Parathyroid adenoma (tissue), 2 donors: Measurements from ENCODE around the gene NKX2-8.

Experiments used
- H2AFZ ChIP-seq: fragments of 300-600 bp; sonication (generic); one replicate; pipeline ENCODE4 v1.7.0; 2017; ENCODE audit warnings: antibody characterized with exemption, mild to moderate bottlenecking
- H3K27ac ChIP-seq: fragments of 300-600 bp; sonication (generic); one replicate; pipeline ENCODE4 v1.7.0; 2017
- H3K27me3 ChIP-seq: fragments of 300-600 bp; sonication (generic); one replicate; pipeline ENCODE4 v1.7.0; 2017; ENCODE audit warnings: low read length; ENCODE audit not compliant: control insufficient read depth, insufficient read depth
- H3K36me3 ChIP-seq: fragments of 300-600 bp; sonication (generic); one replicate; pipeline ENCODE4 v1.7.0; 2017; ENCODE audit warnings: low read length; ENCODE audit not compliant: control insufficient read depth, insufficient read depth
- H3K4me1 ChIP-seq: fragments of 300-600 bp; sonication (generic); one replicate; pipeline ENCODE4 v1.7.0; 2017; ENCODE audit warnings: control low read depth
- H3K4me2 ChIP-seq: fragments of 300-600 bp; sonication (generic); one replicate; pipeline ENCODE4 v1.7.0; 2017; ENCODE audit warnings: low read length
- H3K4me3 ChIP-seq: fragments of 300-600 bp; sonication (generic); one replicate; pipeline ENCODE4 v1.7.0; 2017; ENCODE audit warnings: low read depth, low read length
- H3K79me2 ChIP-seq: fragments of 300-600 bp; sonication (generic); one replicate; pipeline ENCODE4 v1.7.0; 2017; ENCODE audit warnings: control low read depth
- H3K9ac ChIP-seq: fragments of 300-600 bp; sonication (generic); one replicate; pipeline ENCODE4 v1.7.0; 2017; ENCODE audit warnings: mild to moderate bottlenecking
- H3K9me3 ChIP-seq: fragments of 300-600 bp; sonication (generic); one replicate; pipeline ENCODE4 v1.7.0; 2017; ENCODE audit warnings: low read length; ENCODE audit not compliant: control insufficient read depth
- TF ChIP-seq, protein P1 (sequence below): fragments of 300-600 bp; sonication (generic); IDR thresholded peaks from one replicate; pipeline ENCODE4 v1.7.0; 2017; ENCODE audit warnings: antibody characterized with exemption, mild to moderate bottlenecking
- donor health status: primary hyperparathyroidism.

NKX2-8 gene

DNA sequence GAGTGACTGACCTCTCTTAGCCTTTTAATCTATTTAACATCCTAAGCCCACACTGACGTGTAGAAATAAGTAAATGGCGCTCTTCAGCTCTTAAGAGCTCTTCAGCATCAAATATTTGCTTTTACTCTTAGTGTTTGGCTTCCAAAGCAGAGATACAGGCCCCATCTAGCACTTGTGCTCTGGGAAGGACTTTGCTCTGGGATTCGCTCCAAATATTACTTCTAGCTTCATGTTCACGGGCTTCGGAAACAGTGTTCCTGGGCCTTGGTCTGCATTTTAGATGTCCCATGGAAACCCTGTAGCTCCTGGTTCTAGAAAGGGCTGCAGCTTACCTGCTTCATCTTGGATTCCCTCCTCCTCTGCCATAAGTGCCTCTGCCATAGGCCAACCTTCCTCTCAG lies 2.7 kb upstream of the NKX2-8 start:
- TF ChIP-seq, protein P1, sequence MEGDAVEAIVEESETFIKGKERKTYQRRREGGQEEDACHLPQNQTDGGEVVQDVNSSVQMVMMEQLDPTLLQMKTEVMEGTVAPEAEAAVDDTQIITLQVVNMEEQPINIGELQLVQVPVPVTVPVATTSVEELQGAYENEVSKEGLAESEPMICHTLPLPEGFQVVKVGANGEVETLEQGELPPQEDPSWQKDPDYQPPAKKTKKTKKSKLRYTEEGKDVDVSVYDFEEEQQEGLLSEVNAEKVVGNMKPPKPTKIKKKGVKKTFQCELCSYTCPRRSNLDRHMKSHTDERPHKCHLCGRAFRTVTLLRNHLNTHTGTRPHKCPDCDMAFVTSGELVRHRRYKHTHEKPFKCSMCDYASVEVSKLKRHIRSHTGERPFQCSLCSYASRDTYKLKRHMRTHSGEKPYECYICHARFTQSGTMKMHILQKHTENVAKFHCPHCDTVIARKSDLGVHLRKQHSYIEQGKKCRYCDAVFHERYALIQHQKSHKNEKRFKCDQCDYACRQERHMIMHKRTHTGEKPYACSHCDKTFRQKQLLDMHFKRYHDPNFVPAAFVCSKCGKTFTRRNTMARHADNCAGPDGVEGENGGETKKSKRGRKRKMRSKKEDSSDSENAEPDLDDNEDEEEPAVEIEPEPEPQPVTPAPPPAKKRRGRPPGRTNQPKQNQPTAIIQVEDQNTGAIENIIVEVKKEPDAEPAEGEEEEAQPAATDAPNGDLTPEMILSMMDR: no peak
- Histone ChIP-seq H3K9ac (no peak overlapping the region), H3K9me3 (no peaks in the 10 kb centered on the region), H3K79me2 (no peaks in the 10 kb centered on the region), H2AFZ (no peak overlapping the region), H3K4me1 (no peaks in the 10 kb centered on the region), H3K4me2 (no peak overlapping the region), H3K4me3 (no peak overlapping the region), H3K27ac (no peak overlapping the region), H3K36me3 (no peaks in the 10 kb centered on the region), H3K27me3 (peaks cover 7% of the 10 kb centered on the region)

DNA sequence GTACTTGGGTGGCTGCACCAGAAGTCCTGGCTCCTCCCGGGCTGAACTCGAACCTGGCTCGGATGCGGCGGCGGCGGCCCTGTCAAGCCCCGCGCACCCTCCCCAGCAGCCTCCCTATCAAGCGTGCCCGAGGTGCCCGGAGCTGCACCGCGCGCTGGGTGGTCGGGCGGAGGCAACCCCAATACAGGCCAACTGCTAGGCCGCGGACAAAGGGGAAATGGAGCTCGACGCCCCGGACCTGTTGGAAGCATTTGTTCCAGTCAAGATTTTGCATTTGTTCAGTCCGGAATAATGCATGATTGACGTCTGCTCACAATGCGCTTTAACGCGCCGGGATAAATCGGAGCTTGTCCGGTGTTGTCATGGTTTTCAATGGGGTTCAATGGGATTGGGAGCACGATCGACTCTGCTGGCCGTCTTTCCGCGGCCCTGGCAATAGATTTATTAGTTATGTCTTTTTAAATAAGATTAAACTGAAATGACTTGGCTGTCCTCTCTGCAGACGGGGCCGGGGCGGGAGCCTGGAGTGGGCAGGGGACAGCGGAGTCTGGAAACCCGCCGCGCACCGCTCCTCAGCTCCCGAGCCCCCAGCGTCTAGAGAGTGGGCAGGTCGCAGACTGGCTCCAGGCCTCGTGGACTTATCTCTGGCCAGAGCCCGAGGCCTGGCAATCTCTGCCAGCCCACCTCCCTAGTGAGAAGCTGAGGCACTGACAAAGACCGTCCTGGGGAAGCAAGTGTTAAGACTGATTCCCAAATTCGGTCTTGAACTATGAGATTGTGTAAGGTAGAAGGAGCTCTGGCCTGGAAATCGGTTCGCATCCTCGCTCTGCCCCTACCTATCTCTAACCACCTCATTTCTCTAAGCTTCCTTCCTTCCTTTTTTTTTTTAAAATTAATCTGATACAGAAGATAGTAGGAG lies 1.7 kb upstream of the NKX2-8 start:
- H3K27ac ChIP-seq: no peak overlapping the region

DNA sequence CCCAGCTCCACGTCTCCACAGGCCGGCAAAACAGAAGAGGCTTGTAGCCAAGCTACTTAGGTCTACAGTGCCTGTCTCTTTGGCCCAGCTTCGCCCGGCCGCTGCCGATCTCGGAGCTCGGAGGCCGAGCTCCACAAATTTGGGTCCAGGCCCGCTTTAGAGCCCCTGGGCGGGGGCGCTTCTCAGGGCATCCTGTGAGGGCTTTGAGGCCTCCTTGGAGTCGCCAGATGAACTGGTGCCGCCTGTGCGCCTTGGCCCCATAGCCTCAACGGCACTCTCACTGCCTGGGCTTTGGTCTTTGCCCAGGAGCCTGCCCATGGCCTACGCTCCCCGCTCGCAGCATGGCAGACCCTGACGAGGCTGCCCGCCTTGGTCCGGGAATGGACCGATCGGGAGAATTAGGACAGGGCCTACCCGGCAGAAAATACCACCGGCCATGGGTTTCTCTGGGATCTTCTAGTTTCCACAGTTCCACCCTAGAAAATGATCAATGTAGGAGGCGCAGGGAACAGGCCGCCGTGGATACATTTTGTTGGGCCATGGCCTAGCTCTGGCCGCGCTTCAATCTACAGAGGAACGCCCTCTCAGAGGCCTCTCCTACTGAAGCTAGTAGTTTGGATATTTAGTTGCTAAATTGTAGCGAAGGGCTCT lies 953 bp upstream of the NKX2-8 start:
- Histone ChIP-seq H3K27ac (no peak overlapping the region), H3K36me3 (no peaks in the 10 kb centered on the region), H3K9me3 (no peaks in the 10 kb centered on the region), H2AFZ (peak overlapping the region; percentile 66), H3K27me3 (peaks cover 7% of the 10 kb centered on the region), H3K4me3 (no peak overlapping the region), H3K4me2 (no peak overlapping the region), H3K9ac (no peak overlapping the region), H3K4me1 (no peaks in the 10 kb centered on the region), H3K79me2 (no peaks in the 10 kb centered on the region)
- TF ChIP-seq, protein P1: no peak

More for the DNA sequence above, 1.7 kb upstream of the NKX2-8 start:
- Histone ChIP-seq H3K79me2 (no peaks in the 10 kb centered on the region), H3K27me3 (peaks cover 7% of the 10 kb centered on the region), H2AFZ (no peak overlapping the region), H3K36me3 (no peaks in the 10 kb centered on the region), H3K9me3 (no peaks in the 10 kb centered on the region), H3K4me3 (no peak overlapping the region), H3K4me2 (no peak overlapping the region), H3K9ac (no peak overlapping the region), H3K4me1 (no peaks in the 10 kb centered on the region)
- TF ChIP-seq, protein P1: no peak

DNA sequence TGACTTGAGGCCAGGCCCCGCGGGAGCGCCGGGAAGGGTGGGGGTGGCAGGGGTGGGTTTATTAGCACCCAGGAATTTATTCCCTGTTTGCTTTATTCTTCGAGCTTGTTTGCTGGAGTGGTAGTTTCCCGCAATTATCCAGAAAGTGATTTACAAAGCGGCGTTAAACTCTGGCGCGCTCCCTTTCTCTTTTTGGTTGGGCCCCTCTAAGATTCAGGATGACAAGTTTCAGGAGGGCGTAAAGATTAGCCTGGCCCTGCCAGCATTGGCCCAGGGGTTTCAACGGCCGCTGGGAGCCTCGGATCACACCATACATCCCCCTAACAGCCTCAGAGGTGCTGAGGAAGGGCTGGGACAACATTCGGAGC lies 444 bp upstream of the NKX2-8 start:
- H3K9ac ChIP-seq: no peak overlapping the region
- no peaks in the 10 kb centered on the region for H3K4me1 ChIP-seq
- no peaks in the 10 kb centered on the region for H3K79me2 ChIP-seq
- peak overlapping the region; percentile 66 for H2AFZ ChIP-seq
- no peak overlapping the region for H3K4me2 ChIP-seq
- no peaks in the 10 kb centered on the region for H3K36me3 ChIP-seq
- no peak overlapping the region for H3K4me3 ChIP-seq
- H3K9me3 ChIP-seq: no peaks in the 10 kb centered on the region
- peaks cover 7% of the 10 kb centered on the region for H3K27me3 ChIP-seq
- TF ChIP-seq, protein P1: no peak
- no peak overlapping the region for H3K27ac ChIP-seq
